Measurements from ENCODE around the gene PDK4. TPM values are rescaled to one million over a fixed set of nuclear protein-coding genes. Genes with fewer than 3 reads are reported as not detected.

PDK4 gene
- total and polyA plus RNA-seq, 7 donors: 174 to 3,046 (median 2,751) TPM

DNA sequence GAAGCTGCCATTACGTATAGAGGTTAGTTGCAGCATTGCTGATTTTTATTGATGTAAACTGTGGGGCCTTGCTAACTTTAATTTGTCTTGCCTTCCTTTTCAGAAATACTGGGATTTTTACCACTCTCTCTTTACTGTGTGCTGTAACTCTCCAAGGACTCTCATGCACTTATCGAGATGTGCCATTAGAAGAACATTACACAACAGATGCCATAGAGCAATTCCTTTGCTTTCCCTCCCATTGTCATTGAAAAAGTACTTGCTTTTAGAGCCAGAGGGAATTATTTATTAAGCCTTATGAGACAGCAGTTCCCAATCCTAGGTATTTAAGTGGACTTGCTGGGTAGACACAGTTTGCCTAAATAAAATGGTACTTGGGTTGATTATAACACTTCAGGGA lies 58.8 kb downstream of the PDK4 start:
- 91 to 95% (median 95%) methylated on average over 2 of the region's 2 CpGs for WGBS, 3 donors
- H3K27ac ChIP-seq: no peak overlapping the region
- no peaks in the 10 kb centered on the region for H3K9me3 ChIP-seq
- no peaks in the 10 kb centered on the region for H3K27me3 ChIP-seq (ENCODE audit: insufficient read depth in 3 of 3, low read length in 2 of 3)
- no peak for DNase-seq
- H3K36me3 ChIP-seq (ENCODE audit: insufficient read depth in 1 of 2, low read depth in 1 of 2): peaks cover 0 to 10% of the 10 kb centered on the region in 2 donors
- intact Hi-C loops (cut with DNase I): no loop called here
- no peak for ATAC-seq
- no peak overlapping the region for H3K4me3 ChIP-seq
- H3K4me1 ChIP-seq: peaks cover 8% of the 10 kb centered on the region
- TF ChIP-seq, protein P1, sequence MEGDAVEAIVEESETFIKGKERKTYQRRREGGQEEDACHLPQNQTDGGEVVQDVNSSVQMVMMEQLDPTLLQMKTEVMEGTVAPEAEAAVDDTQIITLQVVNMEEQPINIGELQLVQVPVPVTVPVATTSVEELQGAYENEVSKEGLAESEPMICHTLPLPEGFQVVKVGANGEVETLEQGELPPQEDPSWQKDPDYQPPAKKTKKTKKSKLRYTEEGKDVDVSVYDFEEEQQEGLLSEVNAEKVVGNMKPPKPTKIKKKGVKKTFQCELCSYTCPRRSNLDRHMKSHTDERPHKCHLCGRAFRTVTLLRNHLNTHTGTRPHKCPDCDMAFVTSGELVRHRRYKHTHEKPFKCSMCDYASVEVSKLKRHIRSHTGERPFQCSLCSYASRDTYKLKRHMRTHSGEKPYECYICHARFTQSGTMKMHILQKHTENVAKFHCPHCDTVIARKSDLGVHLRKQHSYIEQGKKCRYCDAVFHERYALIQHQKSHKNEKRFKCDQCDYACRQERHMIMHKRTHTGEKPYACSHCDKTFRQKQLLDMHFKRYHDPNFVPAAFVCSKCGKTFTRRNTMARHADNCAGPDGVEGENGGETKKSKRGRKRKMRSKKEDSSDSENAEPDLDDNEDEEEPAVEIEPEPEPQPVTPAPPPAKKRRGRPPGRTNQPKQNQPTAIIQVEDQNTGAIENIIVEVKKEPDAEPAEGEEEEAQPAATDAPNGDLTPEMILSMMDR (IDR thresholded peaks at IDR 0.05): no peak

DNA sequence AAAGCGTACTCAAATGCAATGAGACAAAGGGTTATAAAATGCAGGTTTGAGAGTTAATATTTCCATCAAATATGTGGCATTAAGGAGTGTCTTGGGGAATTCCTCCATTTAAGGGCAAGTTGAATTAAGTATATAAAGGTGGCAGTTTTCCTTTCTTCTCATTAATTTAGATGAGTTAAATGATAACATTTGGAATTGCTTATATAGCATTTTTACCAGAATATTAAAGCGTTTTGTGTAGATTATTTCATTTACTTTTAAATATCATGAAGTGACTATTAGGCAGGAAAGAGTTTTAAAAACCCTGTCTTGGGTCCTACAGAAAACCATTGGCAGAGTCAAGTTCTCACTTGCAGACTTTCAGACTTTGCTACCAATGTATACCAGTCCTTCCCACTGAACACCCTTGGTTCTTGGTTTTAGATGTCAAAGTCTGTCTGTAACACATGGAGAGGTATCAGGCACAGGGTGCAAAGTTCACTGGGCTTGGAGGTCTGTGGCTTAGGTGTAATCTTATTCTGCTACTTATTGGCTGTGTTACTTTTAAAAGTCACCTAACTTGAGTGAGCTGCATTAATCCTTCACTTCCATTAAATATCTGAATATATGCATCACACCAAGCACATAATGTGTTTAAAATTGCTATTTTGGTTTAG lies 59.5 kb downstream of the PDK4 start:
- Histone ChIP-seq H3K9me3 (no peaks in the 10 kb centered on the region), H3K4me3 (no peak overlapping the region), H3K4me1 (peaks cover 8% of the 10 kb centered on the region), H3K36me3 (ENCODE audit: insufficient read depth in 1 of 2, low read depth in 1 of 2) (peaks cover 0 to 10% of the 10 kb centered on the region in 2 donors), H3K27ac (no peak overlapping the region), H3K27me3 (ENCODE audit: insufficient read depth in 3 of 3, low read length in 2 of 3) (no peaks in the 10 kb centered on the region)
- DNase-seq (no peak), ATAC-seq (no peak)
- intact Hi-C loops (cut with DNase I): no loop called here
- WGBS, 3 donors: 93 to 96% (median 93%) methylated on average over 2 of the region's 2 CpGs
- TF ChIP-seq, protein P1 (IDR thresholded peaks at IDR 0.05): no peak

DNA sequence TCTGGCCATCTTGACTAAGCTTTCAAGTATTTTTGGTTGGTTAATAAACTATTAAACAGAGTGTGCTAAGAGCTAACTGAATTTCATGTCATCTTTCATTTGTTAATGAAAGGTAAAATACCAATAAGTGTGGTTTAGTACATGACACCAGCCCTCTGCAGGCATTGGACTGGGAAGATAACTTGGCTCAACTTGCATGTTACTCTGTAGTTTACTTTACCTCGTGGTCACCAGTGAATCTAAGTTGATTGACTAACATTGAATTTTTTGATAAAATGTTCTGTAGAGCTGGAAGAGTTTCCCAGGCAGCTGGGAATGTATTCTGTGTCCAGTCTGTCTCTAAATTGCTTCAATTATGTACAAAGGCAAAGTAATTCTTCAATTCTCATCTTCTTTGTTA lies 60.7 kb downstream of the PDK4 start:
- no peak overlapping the region for H3K27ac ChIP-seq
- TF ChIP-seq, protein P1 (IDR thresholded peaks at IDR 0.05): no peak
- ATAC-seq: no peak
- intact Hi-C loops (cut with DNase I): no loop called here
- H3K9me3 ChIP-seq: no peaks in the 10 kb centered on the region
- H3K4me3 ChIP-seq: no peak overlapping the region
- no peak for DNase-seq
- peaks cover 8% of the 10 kb centered on the region for H3K4me1 ChIP-seq
- 35 to 39% (median 36%) methylated on average over 1 of the region's 1 CpG for WGBS, 3 donors
- no peaks in the 10 kb centered on the region for H3K27me3 ChIP-seq (ENCODE audit: insufficient read depth in 3 of 3, low read length in 2 of 3)
- peaks cover 0 to 10% of the 10 kb centered on the region in 2 donors for H3K36me3 ChIP-seq (ENCODE audit: insufficient read depth in 1 of 2, low read depth in 1 of 2)

DNA sequence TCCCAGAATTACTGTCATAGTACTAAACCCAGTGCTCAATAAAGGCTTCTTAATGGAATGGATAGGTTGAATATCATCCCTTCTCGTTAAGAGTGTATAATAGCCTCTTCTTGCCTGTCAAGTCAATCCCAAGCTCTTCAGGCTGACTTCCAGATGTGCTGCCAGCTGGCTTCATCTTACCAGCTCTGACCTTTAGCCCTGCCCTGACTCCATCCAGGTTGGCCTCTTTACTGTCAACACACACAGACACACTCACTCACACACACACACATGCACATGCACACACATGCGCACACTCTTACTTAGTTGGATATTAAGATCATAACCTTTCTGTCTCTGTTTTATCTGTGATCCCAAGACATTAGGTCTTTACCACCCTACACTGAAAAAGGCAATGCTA lies 61.5 kb downstream of the PDK4 start:
- DNase-seq (no peak), ATAC-seq (peak in 3 of 4 donors; percentile 30 to 81 (median 75))
- Histone ChIP-seq H3K36me3 (ENCODE audit: insufficient read depth in 1 of 2, low read depth in 1 of 2) (peaks cover 0 to 10% of the 10 kb centered on the region in 2 donors), H3K4me3 (no peak overlapping the region), H3K27ac (no peak overlapping the region), H3K4me1 (peaks cover 8% of the 10 kb centered on the region), H3K9me3 (no peaks in the 10 kb centered on the region), H3K27me3 (ENCODE audit: insufficient read depth in 3 of 3, low read length in 2 of 3) (no peaks in the 10 kb centered on the region)
- WGBS, 3 donors: 44 to 63% (median 51%) methylated on average over 2 of the region's 2 CpGs
- TF ChIP-seq, protein P1 (IDR thresholded peaks at IDR 0.05): no peak
- intact Hi-C loops (cut with DNase I): no loop called here

Other genes starting within 250 kb of the PDK4 start
- under 1 TPM; 0.30 to 0.50 (median 0.46) TPM for gene PON3, start 200.1 kb downstream of the PDK4 start, total RNA-seq
- gene PON3, start 200.1 kb downstream of the PDK4 start, polyA plus RNA-seq: under 1 TPM in 2 of 3 donors, not detected in 1; 0.43 to 0.48 TPM
- gene PON2, start 161.5 kb downstream of the PDK4 start, total RNA-seq: 10 to 100 TPM; 12.1 to 21.9 (median 15.9) TPM
- gene PON2, start 161.5 kb downstream of the PDK4 start, polyA plus RNA-seq: 10 to 100 TPM; 10.8 to 25.2 (median 11.3) TPM
- gene ASB4, start 110.6 kb downstream of the PDK4 start, total RNA-seq: 10 to 100 TPM in 3 of 4 donors, 1 to 10 TPM in 1; 7.7 to 18.8 (median 11.2) TPM
- gene ASB4, start 110.6 kb downstream of the PDK4 start, polyA plus RNA-seq: 10 to 100 TPM in 2 of 3 donors, under 1 TPM in 1; 0.23 to 24.0 (median 10.8) TPM
- 10 to 100 TPM in 1 of 4 donors, 1 to 10 TPM in 3; 3.1 to 28.8 (median 7.4) TPM for gene DYNC1I1, start 176.0 kb upstream of the PDK4 start, total RNA-seq
- gene DYNC1I1, start 176.0 kb upstream of the PDK4 start, polyA plus RNA-seq: 1 to 10 TPM; 3.0 to 7.6 (median 6.8) TPM

Measured in psoas muscle (tissue), 8 donors.